ENCODE measurements around the gene ASB15. TPM values are rescaled to one million over a fixed set of nuclear protein-coding genes. Genes with fewer than 3 reads are reported as not detected.

The ASB15 gene
- polyA plus RNA-seq, 2 of the 4 experiments (the other 2 are of a cell fraction): not detected

GRCh38 chr7:123645516-123645915 lies 43.9 kb downstream of the ASB15 start (continued):
- TF ChIP-seq HOXA7 (CRISPR knock-in tag; IDR thresholded peaks at IDR 0.05): no peak
- TF ChIP-seq ZFP36 (IDR thresholded peaks at IDR 0.05; ENCODE audit: borderline replicate concordance, partially characterized antibody): no peak
- TF ChIP-seq CHD2 (IDR thresholded peaks at IDR 0.05; ENCODE audit: low read length, partially characterized antibody): no peak
- TF ChIP-seq NFE2L2 (conservative IDR thresholded peaks at IDR 0.05; ENCODE audit: low read length): no peak
- no peak for TF ChIP-seq E2F6 (IDR thresholded peaks at IDR 0.05; ENCODE audit: borderline replicate concordance, low read depth)
- TF ChIP-seq, protein P1, sequence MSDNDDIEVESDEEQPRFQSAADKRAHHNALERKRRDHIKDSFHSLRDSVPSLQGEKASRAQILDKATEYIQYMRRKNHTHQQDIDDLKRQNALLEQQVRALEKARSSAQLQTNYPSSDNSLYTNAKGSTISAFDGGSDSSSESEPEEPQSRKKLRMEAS (IDR thresholded peaks at IDR 0.05): no peak

DNA sequence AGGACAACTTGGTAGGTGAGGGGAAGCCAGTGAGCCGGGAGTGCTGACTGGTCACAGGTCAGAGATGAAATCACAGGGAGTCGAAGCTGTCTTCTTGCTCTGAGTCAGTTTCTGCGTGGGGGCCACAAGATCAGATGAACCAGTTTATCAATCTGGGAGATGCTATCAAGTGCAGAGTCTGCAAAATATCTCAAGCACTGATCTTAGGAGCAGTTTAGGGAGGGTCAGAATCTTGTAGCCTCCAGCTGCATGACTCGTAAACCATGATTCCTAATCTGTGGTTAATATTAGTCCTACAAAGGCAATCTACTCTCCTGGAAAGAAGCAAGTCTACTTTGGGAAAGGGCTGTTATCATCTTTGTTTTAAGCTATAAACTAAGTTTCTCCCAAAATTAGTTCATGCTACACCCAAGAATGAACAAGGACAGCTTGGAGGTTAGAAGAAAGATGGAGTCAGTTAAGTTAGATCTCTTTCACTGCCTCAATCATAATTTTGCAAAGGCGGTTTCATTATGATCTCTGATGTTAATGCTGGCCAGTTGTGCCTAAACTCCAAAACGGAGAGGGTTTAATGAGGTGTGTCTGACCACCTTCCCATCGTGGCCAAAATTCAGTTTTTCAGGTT lies 45.6 kb downstream of the ASB15 start:
- ChIA-PET POLR2A (no interaction called here), CTCF (interaction anchor here (1.3 kb wide), 1 partner anchor 361 kb away, joined by 3 read pairs; no protein-coding TSS in a partner anchor)
- TF ChIP-seq REST (IDR thresholded peaks at IDR 0.05) (no peak), RNF2 (IDR thresholded peaks at IDR 0.05; ENCODE audit: borderline replicate concordance, low read depth) (no peak), JUN (IDR thresholded peaks at IDR 0.05) (no peak), FOSL2 (IDR thresholded peaks at IDR 0.05) (no peak), FOSL2 (CRISPR knock-in tag; IDR thresholded peaks at IDR 0.05) (no peak), JUNB (IDR thresholded peaks at IDR 0.05) (no peak), CBX2 (IDR thresholded peaks at IDR 0.05; ENCODE audit: borderline replicate concordance, low read depth) (no peak), FOXS1 (CRISPR knock-in tag; IDR thresholded peaks at IDR 0.05) (no peak), BCL3 (IDR thresholded peaks at IDR 0.05) (no peak), POLR2AphosphoS2 (conservative IDR thresholded peaks at IDR 0.05; ENCODE audit: low read length) (no peak), ZSCAN20 (CRISPR knock-in tag; IDR thresholded peaks at IDR 0.05) (no peak), MYC (IDR thresholded peaks at IDR 0.05; ENCODE audit: borderline replicate concordance, low read length) (no peak), KDM5A (IDR thresholded peaks at IDR 0.05) (no peak), ATOH8 (CRISPR knock-in tag; IDR thresholded peaks at IDR 0.05; ENCODE audit: low read depth) (no peak), MAZ (IDR thresholded peaks at IDR 0.05; ENCODE audit: borderline replicate concordance, low read depth, low read length) (no peak), RAD21 (conservative IDR thresholded peaks at IDR 0.05 in 1 of 2, IDR thresholded peaks at IDR 0.05 in 1 of 2) (no peak), HOXB13 (CRISPR knock-in tag; IDR thresholded peaks at IDR 0.05; ENCODE audit: low read depth) (no peak), BHLHE40 (IDR thresholded peaks at IDR 0.05; ENCODE audit: low read depth, low read length) (no peak)
- Histone ChIP-seq H3K27ac (no peak overlapping the region), H3K9me3 (no peaks in the 10 kb centered on the region), H3K4me1 (no peaks in the 10 kb centered on the region), H3K4me3 (no peak overlapping the region), H3K4me2 (no peak overlapping the region)
- FAIRE-seq: no peak
- no peak for ATAC-seq
- no peak for DNase-seq (ENCODE audit: low read depth in 1 of 2, low spot score in 1 of 2)
- 32% methylated on average over 7 of the region's 7 CpGs for WGBS (ENCODE audit: missing lambda C conversion rate)

All from A549 (cell line).